ENCODE measurements around the gene SLC41A3. TPM values are rescaled to one million over a fixed set of nuclear protein-coding genes. Genes with fewer than 3 reads are reported as not detected.

Gene SLC41A3
- 38.3 and 56.6 TPM in 2 replicates for total RNA-seq

GRCh38 chr3:126083913-126084767 lies at the start of gene SLC41A3:
Gene SLC41A3 (minus strand): TSS chr3:126084124. CDS start chr3:126068219, 15,905 bp downstream.

GRCh38 chr3:125968701-125969592 lies 115.0 kb downstream of the SLC41A3 start, which contains the start of gene ROPN1B:
Gene ROPN1B (plus strand): TSS chr3:125969178. CDS start chr3:125972055, 2,877 bp downstream.

Other genes starting within 250 kb of the SLC41A3 start
- not detected in 2 replicates for gene ROPN1B, start 114.9 kb downstream of the SLC41A3 start, total RNA-seq
- gene ALDH1L1, start 96.5 kb upstream of the SLC41A3 start, total RNA-seq, result 0.28 TPM in 1 of 2 replicates, not detected in the other

Measured in endothelial cell of coronary artery (primary cell).